RKO (cell line): ENCODE data around the gene NPAS2.

ENCODE experiments used
- DNase-seq: peaks from one replicate; pipeline ENCODE4 v3.0.0-alpha.2; 2016; ENCODE audit warnings: low spot score

The NPAS2 gene

GRCh38 chr2:100969998-100970397 is 150.1 kb downstream of the NPAS2 start:
- DNase-seq = no peak

DNA sequence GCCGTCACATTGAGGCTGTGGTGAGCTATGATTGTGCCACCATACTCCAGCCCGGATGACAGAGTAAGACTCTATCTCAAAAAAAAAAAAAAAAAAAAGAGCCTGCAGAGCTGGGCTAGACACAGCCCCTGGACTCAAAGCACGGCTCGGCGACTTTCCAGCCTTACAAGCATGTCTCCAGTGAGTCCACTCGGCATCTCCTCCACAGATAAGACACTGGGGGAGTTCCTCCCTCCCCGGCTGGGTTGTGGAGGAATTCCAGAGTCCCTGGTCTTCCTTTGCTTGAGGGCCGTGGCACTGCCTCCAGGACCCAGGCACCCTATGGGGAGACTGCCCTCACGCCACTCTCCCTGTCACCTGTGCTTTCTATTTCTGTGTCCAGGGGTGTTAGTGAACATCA is 151.3 kb downstream of the NPAS2 start:
- no peak for DNase-seq

DNA sequence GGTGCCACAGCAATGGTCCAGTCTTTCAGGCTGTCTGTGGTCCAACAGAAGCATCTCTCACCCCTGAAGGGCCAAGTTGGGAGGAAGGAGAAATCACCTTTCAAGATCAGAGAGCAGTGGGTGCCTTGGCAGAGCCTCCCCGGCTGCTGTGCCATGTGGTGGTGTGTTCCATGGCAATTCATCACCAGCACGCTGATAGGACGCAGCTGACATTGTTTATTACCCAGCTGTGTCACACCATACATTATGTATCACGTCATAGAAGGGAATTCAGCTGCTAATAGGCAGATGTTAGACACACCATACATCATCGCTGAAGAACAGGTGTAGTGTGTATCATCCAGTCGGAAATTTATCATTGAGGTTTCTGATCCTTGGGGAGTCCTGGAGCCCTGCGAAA is 152.5 kb downstream of the NPAS2 start:
- no peak for DNase-seq

GRCh38 chr2:100974712-100975520 is 155.0 kb downstream of the NPAS2 start:
- no peak for DNase-seq

GRCh38 chr2:100975521-100975785 is 155.5 kb downstream of the NPAS2 start:
- no peak for DNase-seq

DNA sequence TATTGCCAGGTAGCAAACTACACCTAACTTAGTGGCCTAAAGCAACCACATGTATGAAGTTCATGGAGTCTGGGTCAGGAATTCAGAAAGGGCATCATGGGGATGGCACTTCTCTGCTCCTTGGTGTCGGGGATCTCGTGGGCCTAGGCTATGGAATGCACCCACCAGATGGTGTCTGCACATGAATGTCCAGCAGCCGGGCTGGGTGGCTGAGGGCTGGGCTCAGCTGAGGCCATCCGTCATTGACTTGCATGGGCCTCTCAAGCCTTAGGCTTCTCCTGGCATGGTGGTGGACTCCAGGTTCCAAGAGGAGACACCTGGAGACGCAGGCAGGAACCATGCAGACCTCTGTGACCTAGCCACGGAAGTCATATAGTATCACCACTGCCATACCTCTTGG is 156.1 kb downstream of the NPAS2 start:
- no peak for DNase-seq

DNA sequence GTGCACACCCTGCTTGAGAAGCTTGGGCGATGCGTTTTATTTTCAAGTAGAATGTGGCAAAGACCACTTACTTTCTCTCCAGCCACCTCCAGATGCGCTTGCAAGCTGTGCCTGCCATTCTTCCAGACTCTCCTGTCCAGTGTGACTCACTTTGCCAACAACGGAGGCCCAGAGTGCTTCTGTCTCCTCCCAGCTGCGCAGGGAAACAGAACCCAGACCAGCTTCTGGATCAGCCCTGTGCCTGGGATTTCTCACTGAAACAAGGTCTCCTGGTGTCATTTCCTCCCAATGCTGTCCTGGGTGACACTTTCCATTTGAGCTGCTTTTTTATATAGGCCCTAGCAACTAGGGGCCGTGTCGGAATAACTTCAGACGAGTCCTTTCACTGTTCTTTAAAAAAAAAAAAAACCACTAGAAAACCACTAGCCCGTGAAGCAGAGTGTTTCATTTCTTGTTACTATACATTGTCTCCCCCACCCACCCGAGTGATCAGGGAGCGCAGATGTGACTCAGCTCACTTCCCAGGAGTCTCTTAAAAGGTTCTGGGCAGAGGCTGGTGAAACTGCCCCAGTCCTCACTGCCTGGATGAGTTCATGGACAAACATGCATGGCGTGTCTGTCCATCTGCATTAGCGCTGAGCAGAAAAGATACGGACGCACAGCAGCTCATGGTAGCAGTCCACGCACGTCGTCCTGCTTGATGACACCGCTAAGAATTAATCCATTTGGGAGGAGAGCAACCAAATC is 156.9 kb downstream of the NPAS2 start:
- DNase-seq = no peak

GRCh38 chr2:100977511-100977910 is 157.6 kb downstream of the NPAS2 start:
- DNase-seq = no peak

DNA sequence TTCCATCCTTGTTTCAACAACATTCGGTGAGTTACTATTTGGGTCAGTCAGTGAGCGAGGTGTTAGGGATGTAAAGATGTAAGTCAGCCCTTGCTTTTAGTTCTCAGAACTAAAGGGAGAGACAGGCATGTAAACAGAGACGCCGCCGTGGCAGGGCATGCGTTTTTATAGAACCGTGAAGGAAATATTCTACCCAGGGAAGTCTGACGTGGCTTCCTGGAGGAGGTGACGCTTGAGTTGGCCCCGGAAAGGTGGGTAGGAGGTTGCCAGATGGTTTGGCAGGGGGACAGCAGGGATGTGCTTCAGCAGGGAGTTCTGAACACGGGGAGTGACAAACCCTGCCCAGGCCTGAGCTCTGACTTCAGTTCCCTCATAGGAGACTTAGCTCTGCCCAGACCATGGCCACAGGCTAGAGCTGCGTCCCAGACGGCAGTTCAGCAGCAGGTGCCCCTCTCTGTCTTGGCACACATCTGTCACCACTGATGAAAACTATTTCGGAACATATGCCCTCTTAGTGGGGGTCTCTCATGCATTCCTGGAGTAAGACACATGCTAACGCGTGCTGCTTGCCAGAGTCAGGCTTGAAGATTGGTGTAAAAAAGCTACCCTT is 158.7 kb downstream of the NPAS2 start:
- no peak for DNase-seq

DNA sequence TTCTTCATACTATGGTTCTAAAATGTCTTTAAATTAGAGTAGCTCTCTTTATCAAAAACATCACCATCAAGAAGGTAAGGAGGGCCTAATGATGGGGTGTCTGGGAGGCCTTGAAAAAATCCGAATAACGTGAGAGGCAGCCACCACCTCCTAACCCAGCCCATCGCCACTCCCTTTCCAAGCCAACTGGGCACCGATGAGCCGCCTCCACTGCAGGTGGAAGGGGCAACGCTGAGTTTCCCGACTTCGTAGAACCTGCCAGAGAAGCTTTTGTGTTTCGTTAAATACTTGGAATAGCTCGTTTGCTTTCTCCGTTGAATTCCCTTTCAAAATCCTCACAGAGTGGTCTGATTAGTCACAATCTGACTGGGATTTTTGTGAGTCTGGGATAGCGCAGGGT is 160.1 kb downstream of the NPAS2 start:
- no peak for DNase-seq

- DNase-seq = no peak
Observed at GRCh38 chr2:100981011-100981410, 161.1 kb downstream of the NPAS2 start.

DNA sequence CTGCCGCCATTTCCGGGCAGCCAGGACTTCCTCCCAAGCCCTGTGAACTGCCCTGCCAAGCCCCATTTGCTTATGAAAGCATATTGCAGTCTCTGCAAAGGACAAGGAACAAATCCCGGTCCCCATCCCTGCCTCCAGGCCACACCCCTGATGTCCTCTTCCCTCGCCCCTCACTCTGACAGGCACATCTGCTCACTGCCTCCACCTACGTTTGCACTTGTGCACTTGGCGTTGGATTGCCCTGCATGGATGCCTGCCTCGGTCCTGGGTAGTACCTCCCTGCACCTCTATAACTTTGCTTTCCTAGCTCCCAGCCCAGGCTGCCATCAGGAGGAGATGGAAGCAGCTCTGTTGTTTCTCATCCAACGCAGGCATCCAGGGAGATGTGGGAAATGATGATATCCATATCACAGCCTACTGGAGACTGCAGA is 162.5 kb downstream of the NPAS2 start:
- no peak for DNase-seq

- DNase-seq = no peak
Observed at GRCh38 chr2:100983201-100983600, 163.3 kb downstream of the NPAS2 start.

DNA sequence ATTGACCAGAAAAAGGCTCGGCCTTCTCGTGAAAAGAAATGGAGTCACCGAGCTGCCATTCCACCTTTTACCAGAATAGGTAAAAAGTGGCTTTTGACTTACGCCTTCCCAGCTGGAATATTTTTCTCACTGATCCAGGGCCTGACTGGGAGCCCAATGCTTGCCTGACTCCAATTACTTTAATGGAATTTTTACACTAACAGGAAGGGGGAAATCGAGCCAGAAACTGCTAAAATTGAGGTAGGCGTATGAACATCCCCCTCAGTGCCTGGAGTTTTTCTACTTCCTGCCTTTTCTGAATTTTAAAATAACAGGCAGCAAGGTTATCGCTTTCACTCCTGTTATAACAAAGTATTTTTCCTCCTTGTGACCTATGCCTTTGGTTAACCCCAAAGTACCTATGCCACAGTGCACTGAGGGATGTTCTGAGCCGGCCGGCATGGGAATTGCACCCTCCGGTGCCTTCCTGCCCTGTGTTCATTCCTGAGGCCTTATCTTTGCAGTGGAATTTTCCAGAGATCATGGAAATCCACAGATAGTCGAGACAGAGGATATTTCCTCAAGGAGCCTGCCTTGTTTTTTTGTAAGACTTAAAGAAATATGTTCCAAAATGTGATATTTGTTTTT is 163.9 kb downstream of the NPAS2 start:
- DNase-seq = no peak

GRCh38 chr2:100984892-100985307 is 165.0 kb downstream of the NPAS2 start:
- DNase-seq = peak; percentile 78

DNA sequence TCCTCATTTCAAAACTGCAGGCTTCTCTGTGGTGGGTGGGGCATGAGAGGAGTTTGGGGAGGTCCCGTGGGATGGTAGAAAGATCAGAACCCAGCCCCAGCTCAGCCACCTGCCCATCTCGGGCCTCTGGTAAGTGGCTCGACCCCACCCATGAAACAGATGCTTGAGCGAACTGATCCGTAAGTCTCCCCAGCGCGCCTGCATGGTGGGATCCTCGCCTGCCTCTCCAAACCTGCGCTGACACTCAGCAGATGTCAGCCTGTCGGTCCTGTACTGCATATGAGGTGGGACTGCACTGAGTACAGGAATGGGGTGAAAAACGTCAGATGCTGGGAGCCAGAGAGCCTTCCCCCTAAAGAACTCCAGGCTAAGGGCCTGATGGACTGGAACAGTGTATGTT is 166.2 kb downstream of the NPAS2 start:
- DNase-seq = no peak

GRCh38 chr2:100987536-100987935 is 167.6 kb downstream of the NPAS2 start:
- DNase-seq = no peak

DNA sequence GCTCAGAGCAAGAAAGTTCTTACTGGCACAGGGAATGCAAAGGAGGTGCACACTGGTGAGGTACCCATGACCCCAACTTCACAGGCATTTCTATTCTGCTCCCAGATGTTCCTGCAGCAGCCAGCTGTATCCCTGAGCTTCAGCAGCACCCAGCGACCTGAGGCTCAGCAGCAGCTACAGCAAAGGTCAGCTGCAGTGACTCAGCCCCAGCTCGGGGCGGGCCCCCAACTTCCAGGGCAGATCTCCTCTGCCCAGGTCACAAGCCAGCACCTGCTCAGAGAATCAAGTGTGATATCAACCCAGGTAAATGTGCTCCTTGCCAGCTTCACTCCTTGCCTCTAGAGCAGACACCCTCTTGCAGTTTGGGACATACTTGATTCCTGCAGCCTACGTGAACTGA is 168.0 kb downstream of the NPAS2 start:
- DNase-seq = no peak

DNA sequence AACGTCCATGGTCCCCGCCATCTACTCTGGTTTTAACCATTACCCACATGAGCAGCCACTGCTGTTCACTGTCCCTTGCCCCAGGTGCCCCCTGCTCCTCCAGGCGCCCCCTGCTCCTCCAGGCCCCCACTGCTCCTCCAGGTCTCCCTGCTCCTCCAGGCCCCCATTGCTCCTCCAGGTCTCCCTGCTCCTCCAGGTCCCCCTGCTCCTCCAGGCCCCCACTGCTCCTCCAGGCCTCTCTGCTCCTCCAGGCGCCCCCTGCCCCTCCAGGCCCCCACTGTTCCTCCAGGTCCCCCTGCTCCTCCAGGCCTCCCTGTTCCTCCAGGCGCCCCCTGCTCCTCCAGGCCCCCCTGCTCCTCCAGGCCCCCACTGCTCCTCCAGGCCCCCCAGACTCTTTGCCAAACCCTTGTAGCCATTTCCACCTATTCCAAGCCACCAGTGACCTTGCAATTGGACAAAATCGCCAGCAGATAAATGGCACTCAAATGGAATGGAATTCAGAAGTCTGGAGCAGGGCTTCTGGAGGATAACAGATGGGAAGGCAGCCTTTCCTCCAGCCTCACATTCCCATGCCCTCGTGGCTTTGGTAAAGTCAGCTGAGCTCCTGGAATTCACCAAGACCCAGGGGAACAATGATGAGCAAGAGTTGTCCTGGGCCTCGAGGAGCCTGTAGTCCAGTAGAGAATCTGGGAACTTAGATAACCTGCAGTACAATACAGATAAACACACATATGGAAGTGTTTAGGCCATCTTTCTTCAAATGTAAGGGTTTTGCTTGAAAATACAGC is 168.9 kb downstream of the NPAS2 start:
- DNase-seq = no peak

DNA sequence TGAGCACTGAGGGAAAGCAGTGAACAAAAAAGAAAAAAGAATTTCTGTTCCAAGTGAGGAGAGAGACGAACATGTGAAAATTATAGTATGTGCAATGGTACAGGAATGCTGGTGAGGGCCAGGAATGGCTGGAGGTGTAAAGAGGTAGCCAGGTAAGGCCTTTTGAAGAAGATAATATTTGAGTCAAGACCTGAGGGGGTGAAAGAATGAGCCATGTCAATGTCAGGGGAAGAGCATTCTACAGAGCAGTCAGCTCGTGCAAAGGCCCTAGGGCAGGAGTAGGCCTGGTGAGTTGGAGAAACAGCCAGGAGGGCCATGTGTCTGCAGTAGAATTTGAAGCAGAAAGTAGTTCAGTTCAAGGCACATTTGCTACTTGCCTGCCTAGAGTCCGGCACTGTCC is 169.7 kb downstream of the NPAS2 start:
- DNase-seq = no peak

DNA sequence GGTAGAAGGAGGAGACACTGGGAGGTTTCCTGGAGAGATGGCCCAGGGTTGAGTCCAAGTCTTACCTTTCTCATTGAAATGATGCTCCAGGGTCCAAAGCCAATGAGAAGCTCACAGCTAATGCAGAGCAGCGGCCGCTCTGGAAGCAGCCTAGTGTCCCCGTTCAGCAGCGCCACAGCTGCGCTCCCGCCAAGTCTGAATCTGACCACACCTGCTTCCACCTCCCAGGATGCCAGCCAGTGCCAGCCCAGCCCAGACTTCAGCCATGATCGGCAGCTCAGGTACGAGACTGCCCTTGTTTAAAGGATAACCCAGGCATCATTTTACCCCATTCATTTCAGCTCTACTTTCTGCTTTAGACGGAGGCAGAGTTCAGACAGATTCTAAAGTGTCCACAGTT is 170.2 kb downstream of the NPAS2 start:
- no peak for DNase-seq
